ENCODE data around the gene CD151. TPM values are rescaled to one million over a fixed set of nuclear protein-coding genes. Genes with fewer than 3 reads are reported as not detected.

Gene CD151
- total and polyA plus RNA-seq, 2 experiments from 2014 or later: 62.9 to 109 TPM

GRCh38 chr11:873706-874105, 41.0 kb downstream of the CD151 start:
- TF ChIP-seq ETS1 (IDR thresholded peaks at IDR 0.05) (no peak), EZH2phosphoT487 (IDR thresholded peaks at IDR 0.05; ENCODE audit: unreplicated experiment) (no peak), NANOG (IDR thresholded peaks at IDR 0.05; ENCODE audit: borderline replicate concordance) (no peak), JUNB (IDR thresholded peaks at IDR 0.05; ENCODE audit: unreplicated experiment) (no peak), ZNF331 (CRISPR knock-in tag; IDR thresholded peaks at IDR 0.05; ENCODE audit: low read depth) (no peak), STAT1 (IDR thresholded peaks at IDR 0.05; ENCODE audit: unreplicated experiment) (no peak)
- H3K27me3 ChIP-seq (ENCODE audit: insufficient read depth): no peaks in the 10 kb centered on the region
- H3K9me3 Mint-ChIP-seq: no peaks in the 10 kb centered on the region
- no peak overlapping the region for H3K4me3 ChIP-seq
- peaks cover 21% of the 10 kb centered on the region for H3K36me3 Mint-ChIP-seq (ENCODE audit: low read depth)
- H3K79me2 ChIP-seq (replicated peaks; ENCODE audit: insufficient read depth): no peaks in the 10 kb centered on the region
- H3K4me2 ChIP-seq: no peak overlapping the region
- no peaks in the 10 kb centered on the region for H3K9me2 ChIP-seq (ENCODE audit: insufficient read depth)
- H3K4me1 Mint-ChIP-seq: peaks cover 4% of the 10 kb centered on the region
- H3K36me3 ChIP-seq (ENCODE audit: insufficient read depth): no peaks in the 10 kb centered on the region
- peaks cover 25% of the 10 kb centered on the region for H3K27me3 Mint-ChIP-seq (ENCODE audit: insufficient read depth, low read depth, poor library complexity)
- DNase-seq (ENCODE audit: low spot score): no peak
- no peaks in the 10 kb centered on the region for H3K4me1 ChIP-seq (ENCODE audit: insufficient read depth)
- H4K20me1 ChIP-seq (replicated peaks; ENCODE audit: insufficient read depth): peaks cover 12% of the 10 kb centered on the region
- H2AFZ ChIP-seq: no peak overlapping the region
- H3F3A ChIP-seq (replicated peaks; ENCODE audit: low read depth): peaks cover 15% of the 10 kb centered on the region; the same call in 1 of the 2 replicates
- no peak for ATAC-seq
- H3K27ac ChIP-seq (ENCODE audit: low read depth): no peak overlapping the region
- no peak overlapping the region; the same call in 2 of the 3 replicates for H3K4me3 Mint-ChIP-seq
- H3K27ac Mint-ChIP-seq: no peak overlapping the region

- Histone ChIP-seq H3K27me3 (ENCODE audit: insufficient read depth) (no peaks in the 10 kb centered on the region), H3K4me3 (no peak overlapping the region), H4K20me1 (replicated peaks; ENCODE audit: insufficient read depth) (peaks cover 12% of the 10 kb centered on the region), H3K36me3 (ENCODE audit: insufficient read depth) (peaks cover 4% of the 10 kb centered on the region; the same call in 1 of the 2 replicates), H3K79me2 (replicated peaks; ENCODE audit: insufficient read depth) (no peaks in the 10 kb centered on the region), H3K4me2 (no peak overlapping the region), H3K4me1 (ENCODE audit: insufficient read depth) (no peaks in the 10 kb centered on the region), H3K9me2 (ENCODE audit: insufficient read depth) (no peaks in the 10 kb centered on the region), H3F3A (replicated peaks; ENCODE audit: low read depth) (peaks cover 15% of the 10 kb centered on the region; the same call in 1 of the 2 replicates), H2AFZ (no peak overlapping the region), H3K27ac (ENCODE audit: low read depth) (no peak overlapping the region)
- Mint-ChIP-seq H3K36me3 (ENCODE audit: low read depth) (peaks cover 26% of the 10 kb centered on the region), H3K9me3 (no peaks in the 10 kb centered on the region), H3K4me1 (peaks cover 1% of the 10 kb centered on the region), H3K4me3 (no peak overlapping the region), H3K27ac (no peak overlapping the region), H3K27me3 (ENCODE audit: insufficient read depth, low read depth, poor library complexity) (peaks cover 24% of the 10 kb centered on the region)
- DNase-seq (ENCODE audit: low spot score) (no peak), ATAC-seq (no peak)
- TF ChIP-seq JUNB (IDR thresholded peaks at IDR 0.05; ENCODE audit: unreplicated experiment) (no peak), STAT1 (IDR thresholded peaks at IDR 0.05; ENCODE audit: unreplicated experiment) (no peak), EZH2phosphoT487 (IDR thresholded peaks at IDR 0.05; ENCODE audit: unreplicated experiment) (no peak), ETS1 (IDR thresholded peaks at IDR 0.05) (no peak), CREB1 (CRISPR knock-in tag; IDR thresholded peaks at IDR 0.05; ENCODE audit: low read depth) (no peak), ZNF462 (CRISPR knock-in tag; IDR thresholded peaks at IDR 0.05) (no peak), POLR2AphosphoS5 (IDR thresholded peaks at IDR 0.05; ENCODE audit: low read depth) (no peak), NANOG (IDR thresholded peaks at IDR 0.05; ENCODE audit: borderline replicate concordance) (no peak), ZNF114 (CRISPR knock-in tag; IDR thresholded peaks at IDR 0.05) (no peak)
These were observed 42.5 kb downstream of the CD151 start for GRCh38 chr11:875203-875602.
